Head of caudate nucleus (tissue), 42 donors: ENCODE data around the gene EFCAB11.

ENCODE experiments used
- DNase-seq, 42 donors: peaks; one replicate each; pipeline versions ENCODE4 v3.0.0 to v3.0.0-alpha.2; 2020 to 2021; ENCODE audit warnings: mixed read lengths in 7 of 42
- intact Hi-C: fragments of 100-400 bp; cut with DNase I; formaldehyde crosslinking; loops from one replicate; pipeline ENCODE4 v1.15.0; 2022

EFCAB11 gene

GRCh38 chr14:89753828-89754412 is 200.6 kb downstream of the EFCAB11 start:
- intact Hi-C loops: no loop called here
- no peak for DNase-seq

- intact Hi-C loops: no loop called here
- DNase-seq: peak in 3 of 42 donors; percentile 4 to 16 (median 6)
Observed at GRCh38 chr14:89750908-89751392, 203.6 kb downstream of the EFCAB11 start.

- intact Hi-C loops: no loop called here
- DNase-seq: no peak
Observed at GRCh38 chr14:89750281-89750755, 204.2 kb downstream of the EFCAB11 start.

GRCh38 chr14:89748004-89748403 is 206.5 kb downstream of the EFCAB11 start:
- intact Hi-C loops: no loop called here
- peak in 1 of 42 donors; percentile 20 for DNase-seq

- no peak for DNase-seq
- intact Hi-C loops: no loop called here
Observed at GRCh38 chr14:89747126-89747525, 207.4 kb downstream of the EFCAB11 start.

- intact Hi-C loops: no loop called here
- DNase-seq: no peak
Observed at GRCh38 chr14:89746654-89747053, 207.9 kb downstream of the EFCAB11 start.

- intact Hi-C loops: no loop called here
- DNase-seq: no peak
Observed at GRCh38 chr14:89746135-89746534, 208.4 kb downstream of the EFCAB11 start.
